ENCODE results near the gene APOBEC2. TPM values are rescaled to one million over a fixed set of nuclear protein-coding genes. Genes with fewer than 3 reads are reported as not detected.

Gene APOBEC2
- total and polyA plus RNA-seq, 8 donors: 7.2 to 36.7 (median 11.3) TPM; not detected in 3

DNA sequence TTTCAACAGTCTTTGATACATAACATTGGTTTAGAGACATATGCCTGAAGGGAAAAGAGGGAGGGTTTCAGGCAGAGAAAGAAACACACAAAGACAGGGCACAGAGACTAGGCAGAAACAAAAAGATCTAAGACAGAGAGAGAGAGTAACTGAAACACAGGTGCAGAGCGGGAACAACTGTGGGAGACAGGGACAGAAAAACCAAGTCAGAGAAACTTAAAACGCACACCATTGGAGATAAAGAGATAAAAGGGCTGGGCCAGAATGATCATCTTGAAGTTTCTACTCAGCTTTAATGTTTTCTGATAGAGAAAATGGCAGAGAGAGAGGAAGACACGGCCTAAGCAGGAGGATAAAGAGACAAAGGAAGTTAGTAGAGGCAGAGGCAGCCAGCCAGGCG is 25.8 kb upstream of the APOBEC2 start:
- no peak for DNase-seq
- H3K4me1 ChIP-seq: peaks cover 15 to 44% (median 32%) of the 10 kb centered on the region in 4 donors
- peak overlapping the region; percentile 45 to 48 (median 47) for H3K4me3 ChIP-seq
- H3K9me3 ChIP-seq: no peaks in the 10 kb centered on the region
- WGBS, 5 donors: 40 to 59% (median 45%) methylated on average over 4 of the region's 4 CpGs
- H3K27ac ChIP-seq: peak overlapping the region in 4 of 5 donors; percentile 26 to 88 (median 84)
- H3K36me3 ChIP-seq: peaks cover 0 to 22% (median 0%) of the 10 kb centered on the region in 4 donors
- TF ChIP-seq, protein P1, sequence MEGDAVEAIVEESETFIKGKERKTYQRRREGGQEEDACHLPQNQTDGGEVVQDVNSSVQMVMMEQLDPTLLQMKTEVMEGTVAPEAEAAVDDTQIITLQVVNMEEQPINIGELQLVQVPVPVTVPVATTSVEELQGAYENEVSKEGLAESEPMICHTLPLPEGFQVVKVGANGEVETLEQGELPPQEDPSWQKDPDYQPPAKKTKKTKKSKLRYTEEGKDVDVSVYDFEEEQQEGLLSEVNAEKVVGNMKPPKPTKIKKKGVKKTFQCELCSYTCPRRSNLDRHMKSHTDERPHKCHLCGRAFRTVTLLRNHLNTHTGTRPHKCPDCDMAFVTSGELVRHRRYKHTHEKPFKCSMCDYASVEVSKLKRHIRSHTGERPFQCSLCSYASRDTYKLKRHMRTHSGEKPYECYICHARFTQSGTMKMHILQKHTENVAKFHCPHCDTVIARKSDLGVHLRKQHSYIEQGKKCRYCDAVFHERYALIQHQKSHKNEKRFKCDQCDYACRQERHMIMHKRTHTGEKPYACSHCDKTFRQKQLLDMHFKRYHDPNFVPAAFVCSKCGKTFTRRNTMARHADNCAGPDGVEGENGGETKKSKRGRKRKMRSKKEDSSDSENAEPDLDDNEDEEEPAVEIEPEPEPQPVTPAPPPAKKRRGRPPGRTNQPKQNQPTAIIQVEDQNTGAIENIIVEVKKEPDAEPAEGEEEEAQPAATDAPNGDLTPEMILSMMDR (IDR thresholded peaks at IDR 0.05): no peak
- TF ChIP-seq POLR2AphosphoS5 (IDR thresholded peaks at IDR 0.05): no peak
- TF ChIP-seq EP300 (IDR thresholded peaks at IDR 0.05): no peak
- no peak for TF ChIP-seq POLR2A (IDR thresholded peaks at IDR 0.05)
- H3K27me3 ChIP-seq: no peaks in the 10 kb centered on the region
- intact Hi-C loops (cut with DNase I; ENCODE audit: low total_unique reads): loop anchor here (10.0 kb wide), 1 partner anchor 112 kb away; no protein-coding TSS in a partner anchor

DNA sequence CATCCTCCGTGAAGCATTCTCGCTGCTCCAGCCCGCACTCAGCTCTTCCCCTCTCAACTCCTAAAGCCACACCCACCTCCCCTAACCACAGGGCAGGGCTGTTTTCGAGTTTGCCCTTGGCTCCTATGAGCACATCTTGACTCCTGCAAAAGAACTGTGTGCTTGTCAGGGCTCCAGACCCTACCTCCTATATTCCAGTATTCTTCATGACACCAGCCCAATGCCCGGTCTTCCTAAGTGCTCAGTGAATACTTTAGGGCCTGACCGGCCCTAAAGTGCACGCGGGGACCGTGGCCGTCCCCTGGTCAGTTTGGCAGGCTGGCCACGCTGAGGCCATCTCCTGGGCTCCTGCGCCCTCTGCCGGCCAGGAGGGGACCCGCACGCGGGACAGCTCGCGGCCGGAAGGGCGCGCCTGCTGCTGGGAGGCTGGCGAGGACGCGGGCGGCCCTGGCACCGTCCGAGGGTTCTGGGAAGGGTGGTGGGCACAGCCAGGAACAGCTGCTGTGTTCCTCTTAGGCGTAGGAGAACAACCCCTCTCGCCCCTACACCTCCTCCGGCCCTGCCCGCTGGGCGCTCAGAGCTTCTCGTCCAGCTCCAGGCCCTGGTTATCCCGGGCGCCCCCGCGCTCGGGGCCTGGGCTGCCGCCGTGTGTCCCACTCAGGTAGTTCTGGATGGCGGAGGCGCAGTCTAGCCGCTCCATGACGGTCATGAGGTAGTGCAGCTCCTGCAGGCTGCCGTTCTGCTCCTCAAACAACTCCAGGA is 25.0 kb upstream of the APOBEC2 start:
- H3K4me1 ChIP-seq: peaks cover 15 to 45% (median 29%) of the 10 kb centered on the region in 4 donors
- TF ChIP-seq, protein P1 (IDR thresholded peaks at IDR 0.05): peak in 6 of 7 experiments; percentile 66 to 99 (median 98)
- no peak for TF ChIP-seq EP300 (IDR thresholded peaks at IDR 0.05)
- no peak for TF ChIP-seq POLR2A (IDR thresholded peaks at IDR 0.05)
- peak; percentile 19 to 72 (median 30) for TF ChIP-seq POLR2AphosphoS5 (IDR thresholded peaks at IDR 0.05)
- H3K27ac ChIP-seq: peak overlapping the region; percentile 71 to 88 (median 80)
- peak; percentile 92 to 94 for DNase-seq
- H3K9me3 ChIP-seq: no peaks in the 10 kb centered on the region
- H3K36me3 ChIP-seq: peaks cover 0 to 29% (median 2%) of the 10 kb centered on the region in 4 donors
- H3K4me3 ChIP-seq: peak overlapping the region; percentile 45 to 48 (median 47)
- WGBS, 5 donors: 4 to 8% (median 4%) methylated on average over 24 to 45 of the region's 45 CpGs
- H3K27me3 ChIP-seq: no peaks in the 10 kb centered on the region
- intact Hi-C loops (cut with DNase I; ENCODE audit: low total_unique reads): loop anchor here (10.0 kb wide), 1 partner anchor 113 kb away; no protein-coding TSS in a partner anchor

DNA sequence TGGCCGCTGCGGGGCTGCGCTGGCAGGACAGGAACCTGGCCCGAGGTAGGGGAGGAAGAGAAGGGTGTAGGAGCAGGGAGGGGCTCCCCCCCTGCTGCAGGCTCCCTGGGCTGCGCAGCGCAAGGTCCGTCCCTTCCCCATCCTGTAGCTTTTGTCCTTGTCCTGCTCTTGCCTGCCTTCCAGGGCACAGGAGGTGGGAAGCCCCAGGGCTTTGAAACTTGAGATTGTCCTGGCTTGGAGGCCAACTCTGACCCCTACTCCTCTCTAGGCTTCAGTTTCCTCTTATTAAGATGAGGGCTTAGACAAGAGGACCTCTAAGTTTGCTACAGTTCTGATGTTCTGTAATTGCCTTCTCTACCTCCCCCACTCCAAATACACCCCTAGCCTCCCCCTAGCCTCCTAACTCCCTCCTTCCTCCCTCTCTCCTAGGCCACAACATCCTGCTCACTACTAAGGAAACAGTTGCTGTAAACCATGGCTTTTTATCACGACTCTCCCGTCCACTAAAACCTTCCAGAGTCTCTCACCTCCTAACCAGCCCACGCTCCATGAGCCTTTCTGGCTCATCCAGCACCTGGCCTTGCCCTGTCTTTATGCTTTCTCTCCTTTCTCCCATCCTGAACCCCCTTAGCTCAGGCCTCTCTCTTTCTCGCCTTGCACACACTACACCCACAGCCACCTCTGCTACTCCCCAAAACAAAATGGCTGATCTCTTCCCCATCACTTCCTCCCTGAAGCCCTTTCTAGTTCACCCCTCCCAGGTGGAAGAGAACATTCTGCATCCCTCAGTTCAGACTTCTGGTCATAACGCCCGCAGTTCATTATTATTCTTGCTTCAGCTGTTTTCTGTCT is 24.2 kb upstream of the APOBEC2 start:
- Histone ChIP-seq H3K27me3 (no peaks in the 10 kb centered on the region), H3K9me3 (no peaks in the 10 kb centered on the region), H3K36me3 (peaks cover 0 to 36% (median 6%) of the 10 kb centered on the region in 4 donors), H3K4me3 (peak overlapping the region; percentile 45 to 48 (median 47)), H3K27ac (peak overlapping the region; percentile 71 to 88 (median 80)), H3K4me1 (peaks cover 15 to 49% (median 29%) of the 10 kb centered on the region in 4 donors)
- intact Hi-C loops (cut with DNase I; ENCODE audit: low total_unique reads): loop anchor here (10.0 kb wide), 1 partner anchor 114 kb away; no protein-coding TSS in a partner anchor
- no peak for TF ChIP-seq EP300 (IDR thresholded peaks at IDR 0.05)
- no peak for TF ChIP-seq POLR2AphosphoS5 (IDR thresholded peaks at IDR 0.05)
- no peak for TF ChIP-seq POLR2A (IDR thresholded peaks at IDR 0.05)
- TF ChIP-seq, protein P1 (IDR thresholded peaks at IDR 0.05): no peak
- DNase-seq: peak in 1 of 2 donors; percentile 30
- WGBS, 5 donors: 33 to 54% (median 39%) methylated on average over 9 to 13 of the region's 13 CpGs

DNA sequence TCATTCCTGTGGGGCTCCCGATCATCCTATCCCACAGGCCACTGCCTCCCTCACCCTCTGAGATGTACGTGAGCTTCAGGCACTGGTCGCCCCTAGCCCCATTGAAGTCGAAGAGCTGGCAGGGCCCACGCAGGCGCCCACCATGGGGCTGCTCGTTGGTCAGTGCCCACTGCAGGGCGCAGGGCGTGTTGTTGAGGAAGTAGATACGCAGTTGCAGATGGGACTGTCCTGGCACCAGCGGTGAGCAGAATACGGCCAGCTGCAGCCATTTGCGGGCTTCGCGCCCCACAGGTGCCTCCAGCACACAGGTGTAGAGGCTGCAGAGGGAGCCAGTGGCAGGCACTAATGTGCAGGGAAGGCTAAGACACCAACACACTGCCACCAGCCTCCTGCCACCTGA is 20.2 kb upstream of the APOBEC2 start:
- H3K36me3 ChIP-seq: peaks cover 0 to 42% (median 12%) of the 10 kb centered on the region in 4 donors
- intact Hi-C loops (cut with DNase I; ENCODE audit: low total_unique reads): no loop called here
- 93 to 100% (median 96%) methylated on average over 1 to 15 of the region's 15 CpGs for WGBS, 5 donors

More for the DNA sequence above, 20.2 kb upstream of the APOBEC2 start:
- DNase-seq: no peak
- H3K4me3 ChIP-seq: no peak overlapping the region
- TF ChIP-seq, protein P1 (IDR thresholded peaks at IDR 0.05): no peak
- no peak for TF ChIP-seq POLR2AphosphoS5 (IDR thresholded peaks at IDR 0.05)
- no peak for TF ChIP-seq POLR2A (IDR thresholded peaks at IDR 0.05)
- TF ChIP-seq EP300 (IDR thresholded peaks at IDR 0.05): no peak
- H3K9me3 ChIP-seq: no peaks in the 10 kb centered on the region
- H3K27ac ChIP-seq: no peak overlapping the region
- H3K4me1 ChIP-seq: peaks cover 10 to 54% (median 28%) of the 10 kb centered on the region in 4 donors
- no peaks in the 10 kb centered on the region for H3K27me3 ChIP-seq

All from stomach (tissue), 9 donors.